Esophagus squamous epithelium (tissue), 4 donors: ENCODE results near the gene TEAD1.

Source experiments
- CTCF ChIP-seq, 6 experiments: fragments of 450-650 bp in 4 of 6; fragments of 200-600 bp in 2 of 6; sonication (generic) in 2 of 6; IDR thresholded peaks; one replicate each; pipeline ENCODE4 v1.5.1; 2016 to 2019; ENCODE audit warnings: antibody characterized with exemption in 6 of 6, mild to moderate bottlenecking in 4 of 6, moderate library complexity in 4 of 6
- POLR2A ChIP-seq, 4 donors: fragments of 450-650 bp; IDR thresholded peaks; one replicate each; pipeline ENCODE4 v1.6.1; 2017; ENCODE audit warnings: antibody characterized with exemption in 4 of 4, mild to moderate bottlenecking in 4 of 4, moderate library complexity in 3 of 4

- TF ChIP-seq CTCF (IDR thresholded peaks at IDR 0.05) (no peak), POLR2A (IDR thresholded peaks at IDR 0.05) (no peak)
These were observed 57.7 kb downstream of the TEAD1 start for GRCh38 chr11:12731841-12732336.
